ENCODE data around the gene FA2H.
"Not testable (repeated sequence)": the region's sequence is repeated elsewhere in the genome, so short reads cannot be mapped to it uniquely, and the experiment has no call there.

FA2H gene

GRCh38 chr16:74729783-74730683 lies 44.6 kb downstream of the FA2H start:
- no peak for TF ChIP-seq CTCF (IDR thresholded peaks at IDR 0.05; ENCODE audit: low read depth, low read length, missing control alignments)
- DNase-seq (ENCODE audit: low read depth) = no peak
- in situ Hi-C loops (cut with HindIII; ENCODE audit: low sequenced_read_pairs) = no loop called here
- no peak overlapping the region for H3K4me3 ChIP-seq (ENCODE audit: low read depth, low read length)

GRCh38 chr16:74727903-74728302 lies 46.7 kb downstream of the FA2H start:
- no peak overlapping the region for H3K4me3 ChIP-seq (ENCODE audit: low read depth, low read length)
- in situ Hi-C loops (cut with HindIII; ENCODE audit: low sequenced_read_pairs) = no loop called here
- no peak for DNase-seq (ENCODE audit: low read depth)
- no peak for TF ChIP-seq CTCF (IDR thresholded peaks at IDR 0.05; ENCODE audit: low read depth, low read length, missing control alignments)

GRCh38 chr16:74726716-74727115 lies 47.9 kb downstream of the FA2H start:
- no peak for DNase-seq (ENCODE audit: low read depth)
- peak; percentile 46 for TF ChIP-seq CTCF (IDR thresholded peaks at IDR 0.05; ENCODE audit: low read depth, low read length, missing control alignments)
- H3K4me3 ChIP-seq (ENCODE audit: low read depth, low read length) = no peak overlapping the region
- in situ Hi-C loops (cut with HindIII; ENCODE audit: low sequenced_read_pairs) = no loop called here

GRCh38 chr16:74725651-74726455 lies 48.8 kb downstream of the FA2H start:
- no peak for DNase-seq (ENCODE audit: low read depth)

GRCh38 chr16:74724820-74725549 lies 49.6 kb downstream of the FA2H start:
- DNase-seq (ENCODE audit: low read depth) = peak; percentile 35
- TF ChIP-seq CTCF (IDR thresholded peaks at IDR 0.05; ENCODE audit: low read depth, low read length, missing control alignments) = peak; percentile 56
- in situ Hi-C loops (cut with HindIII; ENCODE audit: low sequenced_read_pairs) = no loop called here
- H3K4me3 ChIP-seq (ENCODE audit: low read depth, low read length) = no peak overlapping the region

More at GRCh38 chr16:74725651-74726455, 48.8 kb downstream of the FA2H start:
- no peak for TF ChIP-seq CTCF (IDR thresholded peaks at IDR 0.05; ENCODE audit: low read depth, low read length, missing control alignments)
- no peak overlapping the region for H3K4me3 ChIP-seq (ENCODE audit: low read depth, low read length)
- in situ Hi-C loops (cut with HindIII; ENCODE audit: low sequenced_read_pairs) = no loop called here

- no peak for TF ChIP-seq CTCF (IDR thresholded peaks at IDR 0.05; ENCODE audit: low read depth, low read length, missing control alignments)
- in situ Hi-C loops (cut with HindIII; ENCODE audit: low sequenced_read_pairs) = no loop called here
- no peak overlapping the region for H3K4me3 ChIP-seq (ENCODE audit: low read depth, low read length)
- DNase-seq (ENCODE audit: low read depth) = no peak
Observed at GRCh38 chr16:74723256-74723655, 51.4 kb downstream of the FA2H start.

GRCh38 chr16:74722156-74722555 lies 52.5 kb downstream of the FA2H start:
- DNase-seq (ENCODE audit: low read depth); H3K4me3 ChIP-seq (ENCODE audit: low read depth, low read length); in situ Hi-C loops (cut with HindIII; ENCODE audit: low sequenced_read_pairs): not testable (repeated sequence)
